Transverse colon (tissue), 4 donors: Measurements from ENCODE around the gene DAAM1.

Experiments
- CTCF ChIP-seq, 5 experiments: fragments of 200-600 bp in 3 of 5; fragments of 450-650 bp in 2 of 5; sonication (generic) in 3 of 5; IDR thresholded peaks; 1 replicate in 2 of 5; 2 replicates in 3 of 5; pipeline ENCODE4 v1.5.1; 2016 to 2017; ENCODE audit warnings: antibody characterized with exemption in 5 of 5, inconsistent platforms in 3 of 5, mild to moderate bottlenecking in 2 of 5, moderate library complexity in 1 of 5
- EP300 ChIP-seq: sonication (generic); formaldehyde crosslinking; IDR thresholded peaks from one replicate; pipeline ENCODE4 v1.6.1; 2017; ENCODE audit warnings: antibody characterized with exemption, low read depth
- POLR2A ChIP-seq: fragments of 450-650 bp; IDR thresholded peaks from one replicate; pipeline ENCODE4 v1.6.1; 2016; ENCODE audit warnings: antibody characterized with exemption, mild to moderate bottlenecking, moderate library complexity
- POLR2AphosphoS5 ChIP-seq, 3 donors: sonication (generic); formaldehyde crosslinking; IDR thresholded peaks; one replicate each; pipeline ENCODE4 v1.6.1; 2016; ENCODE audit warnings: antibody characterized with exemption in 3 of 3

GRCh38 chr14:59246566-59246965 lies 58.1 kb downstream of the DAAM1 start:
- no peak for TF ChIP-seq POLR2AphosphoS5 (IDR thresholded peaks at IDR 0.05)
- no peak for TF ChIP-seq CTCF (IDR thresholded peaks at IDR 0.05)
- no peak for TF ChIP-seq EP300
- no peak for TF ChIP-seq POLR2A
